HepG2 (cell line): ENCODE results near the gene NDOR1. TPM values are rescaled to one million over a fixed set of nuclear protein-coding genes. Genes with fewer than 3 reads are reported as not detected.
A peak's percentile ranks its signal among the peaks of the same experiment; 100 is the strongest.

Source experiments
- ATAC-seq: fragments of 200-7000 bp; cut with Tn5 transposase; 3 replicates; pipeline ENCODE4 v1.9.1; 2020; ENCODE audit warnings: mild to moderate bottlenecking, moderate library complexity
- BruUV-seq: library from RNA; stranded (reverse); fragments of 400-500 nt; replicated peaks from 2 replicates; lab custom pipeline; 2021; lab: Mats Ljungman, UMichigan
- CTCF ChIA-PET: fragments of 300-600 bp; formaldehyde crosslinking; extraction: SDS; loops from one replicate; lab custom pipeline; 2021; ENCODE audit warnings: low total read pairs, inconsistent platforms, low intra/inter-chr PET ratio; lab: Yijun Ruan, JAX
- POLR2A ChIA-PET: fragments of 350-600 bp; sonication (Branson Sonifier 250); formaldehyde crosslinking; loops from one replicate; lab custom pipeline; 2020; ENCODE audit warnings: antibody characterized with exemption, inconsistent platforms; lab: Yijun Ruan, JAX
- DNase-seq: peaks from one replicate; pipeline ENCODE4 v3.0.0-alpha.2; 2015; ENCODE audit warnings: low spot score
- FAIRE-seq: peaks from 3 replicates; lab custom pipeline; 2011; peaks lifted over from hg19 to GRCh38; lab: Jason Lieb, UNC
- H2AFZ ChIP-seq: one replicate; pipeline ENCODE4 v1.6.1; 2011; ENCODE audit warnings: low read length, inconsistent platforms
- H3K27ac ChIP-seq: fragments of 300-600 bp; 3 replicates; pipeline ENCODE4 v1.8.0; 2011; ENCODE audit warnings: mixed run types, mild to moderate bottlenecking, mixed read lengths, low read length, inconsistent platforms; ENCODE audit not compliant: insufficient read depth; ENCODE audit errors: extremely low read length
- H3K27me3 ChIP-seq, 2 experiments: fragments of 200-600 bp in 1 of 2; 2 replicates in 1 of 2; 3 replicates in 1 of 2; pipeline versions ENCODE4 v1.6.0 to v1.8.0; 2011; ENCODE audit warnings: low read length in 2 of 2, mild to moderate bottlenecking in 2 of 2, moderate library complexity in 2 of 2, inconsistent platforms in 1 of 2; ENCODE audit not compliant: insufficient read depth in 2 of 2, control insufficient read depth in 1 of 2
- H3K36me3 ChIP-seq, 2 experiments: fragments of 200-600 bp in 1 of 2; replicated peaks in 1 of 2; 2 replicates in 1 of 2; 3 replicates in 1 of 2; pipeline versions ENCODE4 v1.5.1 to v1.8.0; 2011; ENCODE audit warnings: low read length in 2 of 2, inconsistent platforms in 1 of 2; ENCODE audit not compliant: insufficient read depth in 2 of 2, control insufficient read depth in 1 of 2
- H3K4me1 ChIP-seq: 2 replicates; pipeline ENCODE4 v1.5.1; 2012; ENCODE audit warnings: low read length, inconsistent platforms; ENCODE audit not compliant: insufficient read depth
- H3K4me2 ChIP-seq: 2 replicates; pipeline ENCODE4 v1.6.0; 2011; ENCODE audit warnings: low read depth, low read length, inconsistent platforms
- H3K4me3 ChIP-seq, 3 experiments: fragments of 200-600 bp in 1 of 3; sonication (generic), shearing (Covaris generic) in 1 of 3; replicated peaks in 1 of 3; 2 replicates each; pipeline ENCODE4 v1.5.1; 2011 to 2016; ENCODE audit warnings: low read length in 3 of 3, inconsistent platforms in 2 of 3, low read depth in 2 of 3, mild to moderate bottlenecking in 2 of 3, control low read depth in 1 of 3, mixed read lengths in 1 of 3; ENCODE audit not compliant: insufficient read depth in 1 of 3
- H3K79me2 ChIP-seq: one replicate; pipeline ENCODE4 v1.6.1; 2011; ENCODE audit warnings: low read length, inconsistent platforms; ENCODE audit not compliant: insufficient read depth
- H3K9ac ChIP-seq: 2 replicates; pipeline ENCODE4 v1.6.0; 2011; ENCODE audit warnings: mild to moderate bottlenecking, low read depth, low read length, inconsistent platforms; ENCODE audit not compliant: insufficient read depth
- H3K9me3 ChIP-seq: 2 replicates; pipeline ENCODE4 v1.5.1; 2012; ENCODE audit warnings: mild to moderate bottlenecking, low read length
- H4K20me1 ChIP-seq: 2 replicates; pipeline ENCODE4 v1.6.0; 2011; ENCODE audit warnings: inconsistent platforms, mild to moderate bottlenecking, low read length, moderate library complexity; ENCODE audit not compliant: insufficient read depth
- HINFP ChIP-seq: sonication (generic); formaldehyde crosslinking; IDR thresholded peaks from 2 replicates; pipeline ENCODE4 v1.4.0; 2020; ENCODE audit warnings: low read depth, mild to moderate bottlenecking, missing genetic modification reagents
- KDM6A ChIP-seq: IDR thresholded peaks from 2 replicates; pipeline ENCODE4 v1.6.1; 2016; ENCODE audit warnings: low read depth
- SMAD9 ChIP-seq: sonication (generic); formaldehyde crosslinking; IDR thresholded peaks from 2 replicates; pipeline ENCODE4 v1.5.1; 2020; ENCODE audit warnings: mild to moderate bottlenecking, missing genetic modification reagents
- ZBTB2 ChIP-seq: sonication (generic); formaldehyde crosslinking; IDR thresholded peaks from 2 replicates; pipeline ENCODE4 v1.8.0; 2022; ENCODE audit warnings: low read depth, missing genetic modification reagents
- WGBS: methylation state at CpG from one replicate; pipeline ENCODE4 v1.1.6; 2017; ENCODE audit warnings: low lambda C conversion rate; 5-methylcytosine and 5-hydroxymethylcytosine counted together
- in situ Hi-C: cut with HindIII; loops from 2 replicates; pipeline ENCODE4 v1.10.0; 2017; ENCODE audit warnings: low pct_unique_long_range_greater_than_20kb; ENCODE audit not compliant: extremely low pct_ligation_motif_present
- intact Hi-C: fragments of 100-400 bp; cut with micrococcal nuclease; formaldehyde crosslinking; loops from one replicate; pipeline ENCODE4 v1.10.0; 2022; ENCODE audit not compliant: unreplicated experiment
- polyA plus RNA-seq, 8 experiments: library from polyadenylated mRNA; depleted of rRNA in 3 of 8; stranded (reverse) in 7 of 8; unstranded in 1 of 8; fragments of >200 nt; fragmentation: Illumina TruSeq in 4 of 8; extraction: Trizol in 4 of 8; gene quantifications; 2 replicates each; pipeline versions ENCODE4 v1.2.1 to v1.2.3, GENCODE V29; 2011 to 2016; ENCODE audit warnings: low read depth in 4 of 8, missing spikeins in 1 of 8, mixed read lengths in 1 of 8; ENCODE audit not compliant: insufficient read depth in 1 of 8
- total RNA-seq, 5 experiments: library from RNA; depleted of rRNA; stranded (reverse); fragments of >200 nt; fragmentation: Illumina TruSeq; extraction: Trizol; gene quantifications; 2 replicates each; pipeline ENCODE4 v1.2.3, GENCODE V29; 2016; ENCODE audit warnings: low read depth in 1 of 5

NDOR1 gene
- total and polyA plus RNA-seq, 2 of the 13 experiments (the other 11 are each of a cell fraction or from before 2014, with no cell fraction given), result 3.6 to 8.7 TPM

- FAIRE-seq (no peak), ATAC-seq (no peak), DNase-seq (no peak)
- Histone ChIP-seq H3K4me2 (no peak overlapping the region; the same call in 1 of the 2 replicates), H3K9me3 (no peaks in the 10 kb centered on the region), H3K4me1 (peaks cover 9% of the 10 kb centered on the region), H3K4me3 (peak overlapping the region in 1 of 3 experiments; percentile 65; a peak in 1 of 6 replicates), H3K27me3 (peaks cover 9 to 59% of the 10 kb centered on the region in 2 experiments; a peak in 3 of 5 replicates), H2AFZ (no peak overlapping the region), H3K9ac (no peak overlapping the region), H4K20me1 (no peaks in the 10 kb centered on the region), H3K36me3 (no peaks in the 10 kb centered on the region), H3K79me2 (no peaks in the 10 kb centered on the region), H3K27ac (no peak overlapping the region)
- intact Hi-C loops (loop anchor here (10.0 kb wide), 1 partner anchor 56 kb away; the partner anchor contains the start of gene DPP7), in situ Hi-C loops (no loop called here)
- ChIA-PET POLR2A (interaction anchor here (1.7 kb wide), 1 partner anchor 19 kb away, joined by 5 read pairs; no protein-coding TSS in a partner anchor), CTCF (no interaction called here)
- no TSS peak for BruUV-seq
- no peak for TF ChIP-seq ZBTB2 (CRISPR knock-in tag)
- no peak for TF ChIP-seq SMAD9
- TF ChIP-seq HINFP, result no peak
- no peak for TF ChIP-seq KDM6A (CRISPR knock-in tag)
- 30% methylated on average over 9 of the region's 14 CpGs for WGBS
Observed at GRCh38 chr9:137170486-137171148, 34.9 kb upstream of the NDOR1 start.
